ENCODE data around the gene BSDC1.

BSDC1 gene

DNA sequence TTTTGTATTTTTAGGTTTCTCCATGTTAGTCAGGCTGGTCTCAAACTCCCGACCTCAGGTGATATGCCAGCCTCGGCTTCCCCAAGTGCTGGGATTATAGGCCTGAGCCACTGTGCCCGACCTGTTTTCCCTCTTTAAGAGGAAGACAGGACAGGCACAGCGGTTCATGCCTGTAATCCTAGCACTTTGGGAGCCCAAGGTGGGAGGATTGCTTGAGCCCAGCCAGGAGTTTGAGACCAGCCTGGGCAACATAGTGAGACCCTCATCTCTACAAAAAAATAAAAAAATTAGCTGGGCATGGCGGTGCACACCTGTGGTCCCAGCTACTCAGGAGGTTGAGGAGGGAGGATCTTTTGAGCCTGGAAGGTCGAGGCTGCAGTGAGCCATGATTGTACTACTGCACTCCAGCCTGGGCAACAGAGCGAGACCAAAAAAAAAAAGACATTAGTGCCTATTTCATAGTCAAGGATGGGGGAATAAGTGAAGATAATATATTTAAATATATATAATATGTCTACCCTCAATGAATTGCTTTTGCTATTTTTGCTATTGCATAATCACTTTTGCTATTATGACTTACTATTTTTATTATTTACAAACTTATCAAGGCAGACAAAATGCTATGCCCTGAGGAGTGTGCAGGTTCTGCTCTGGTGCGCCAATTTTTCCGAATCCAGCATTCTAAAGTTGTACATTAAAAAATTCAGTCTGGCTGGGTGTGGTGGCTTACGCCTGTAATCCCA is 75.9 kb downstream of the BSDC1 start:
- in situ Hi-C loops (cut with MboI; ENCODE audit: low pct_unique_long_range_greater_than_20kb, low sequenced_read_pairs, unreplicated experiment), result loop anchor here (10.0 kb wide), 2 partner anchors 57 to 103 kb away; no protein-coding TSS in a partner anchor
- no peak for TF ChIP-seq CTCF (IDR thresholded peaks at IDR 0.05; ENCODE audit: extremely low read depth, insufficient read depth, missing control alignments)
- no peak for DNase-seq (ENCODE audit: low spot score)

GRCh38 chr1:32316903-32317277 is 77.4 kb downstream of the BSDC1 start:
- no peak for TF ChIP-seq CTCF (IDR thresholded peaks at IDR 0.05; ENCODE audit: extremely low read depth, insufficient read depth, missing control alignments)
- DNase-seq (ENCODE audit: low spot score), result no peak
- in situ Hi-C loops (cut with MboI; ENCODE audit: low pct_unique_long_range_greater_than_20kb, low sequenced_read_pairs, unreplicated experiment), result loop anchor here (10.0 kb wide), 2 partner anchors 58 to 102 kb away; no protein-coding TSS in a partner anchor
